ENCODE results near the gene IFIT5.

DNA sequence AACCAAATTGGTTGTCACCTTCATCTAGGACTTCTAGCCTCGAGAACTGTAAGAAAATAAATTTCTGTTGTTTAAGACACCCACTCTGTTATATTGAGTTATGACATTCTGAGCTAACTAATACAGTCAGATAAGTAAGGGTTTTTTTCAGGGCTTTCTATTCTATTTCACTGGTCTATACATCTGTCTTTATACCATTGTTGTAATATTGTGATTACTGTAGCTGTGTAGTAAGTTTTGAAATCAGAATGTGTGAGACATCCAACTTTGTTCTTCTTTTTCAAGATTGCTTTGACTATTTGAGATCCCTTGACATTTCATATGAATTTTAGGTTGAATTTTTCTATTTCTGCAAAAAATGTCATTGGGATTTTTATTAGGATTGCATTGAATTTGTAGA is 14.4 kb upstream of the IFIT5 start:
- TF ChIP-seq, protein P1, sequence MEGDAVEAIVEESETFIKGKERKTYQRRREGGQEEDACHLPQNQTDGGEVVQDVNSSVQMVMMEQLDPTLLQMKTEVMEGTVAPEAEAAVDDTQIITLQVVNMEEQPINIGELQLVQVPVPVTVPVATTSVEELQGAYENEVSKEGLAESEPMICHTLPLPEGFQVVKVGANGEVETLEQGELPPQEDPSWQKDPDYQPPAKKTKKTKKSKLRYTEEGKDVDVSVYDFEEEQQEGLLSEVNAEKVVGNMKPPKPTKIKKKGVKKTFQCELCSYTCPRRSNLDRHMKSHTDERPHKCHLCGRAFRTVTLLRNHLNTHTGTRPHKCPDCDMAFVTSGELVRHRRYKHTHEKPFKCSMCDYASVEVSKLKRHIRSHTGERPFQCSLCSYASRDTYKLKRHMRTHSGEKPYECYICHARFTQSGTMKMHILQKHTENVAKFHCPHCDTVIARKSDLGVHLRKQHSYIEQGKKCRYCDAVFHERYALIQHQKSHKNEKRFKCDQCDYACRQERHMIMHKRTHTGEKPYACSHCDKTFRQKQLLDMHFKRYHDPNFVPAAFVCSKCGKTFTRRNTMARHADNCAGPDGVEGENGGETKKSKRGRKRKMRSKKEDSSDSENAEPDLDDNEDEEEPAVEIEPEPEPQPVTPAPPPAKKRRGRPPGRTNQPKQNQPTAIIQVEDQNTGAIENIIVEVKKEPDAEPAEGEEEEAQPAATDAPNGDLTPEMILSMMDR (IDR thresholded peaks at IDR 0.05) = no peak
- TF ChIP-seq POLR2A (IDR thresholded peaks at IDR 0.05) (no peak), POLR2AphosphoS5 (IDR thresholded peaks at IDR 0.05; ENCODE audit: insufficient read depth in 1 of 2, low read depth in 1 of 2) (no peak)

Measured in vagina (tissue), 2 donors.